Naive B cell (primary cell): ENCODE data around the gene GPATCH1. TPM values are rescaled to one million over a fixed set of nuclear protein-coding genes. Genes with fewer than 3 reads are reported as not detected.

Source experiments
- ATAC-seq, 2 donors: fragments of 150-1000 bp; cut with Tn5 transposase; 2 replicates each; pipeline ENCODE4 v1.10.0; 2021; ENCODE audit warnings: low read depth in 2 of 2, mild to moderate bottlenecking in 2 of 2, moderate library complexity in 2 of 2
- DNase-seq: peaks from one replicate; pipeline ENCODE4 v3.0.0; 2022
- H3K27ac Mint-ChIP-seq, 6 donors: one replicate each; pipeline ENCODE4 v1.8.0; 2020 to 2022; ENCODE audit warnings: mild to moderate bottlenecking in 6 of 6, mixed read lengths in 6 of 6, moderate library complexity in 5 of 6, inconsistent platforms in 2 of 6
- H3K27me3 Mint-ChIP-seq, 3 donors: one replicate each; pipeline ENCODE4 v1.8.0; 2021 to 2022; ENCODE audit warnings: mixed read lengths in 3 of 3, mild to moderate bottlenecking in 1 of 3
- H3K36me3 Mint-ChIP-seq, 2 donors: one replicate each; pipeline ENCODE4 v1.8.0; 2020 to 2022; ENCODE audit warnings: mixed read lengths in 2 of 2, inconsistent platforms in 1 of 2, mild to moderate bottlenecking in 1 of 2
- H3K4me1 Mint-ChIP-seq, 3 donors: one replicate each; pipeline ENCODE4 v1.8.0; 2020 to 2022; ENCODE audit warnings: mixed read lengths in 3 of 3, inconsistent platforms in 1 of 3, mild to moderate bottlenecking in 1 of 3, moderate library complexity in 1 of 3
- H3K4me3 Mint-ChIP-seq, 8 donors: one replicate each; pipeline ENCODE4 v1.8.0; 2020 to 2022; ENCODE audit warnings: mild to moderate bottlenecking in 8 of 8, mixed read lengths in 8 of 8, moderate library complexity in 8 of 8, inconsistent platforms in 2 of 8
- H3K9me3 Mint-ChIP-seq, 7 donors: one replicate each; pipeline ENCODE4 v1.8.0; 2020 to 2022; ENCODE audit warnings: mixed read lengths in 7 of 7, mild to moderate bottlenecking in 5 of 7, inconsistent platforms in 2 of 7, moderate library complexity in 1 of 7
- polyA plus RNA-seq, 6 donors: library from polyadenylated mRNA; unstranded; fragments of 300-500 nt; fragmentation: Illumina TruSeq; gene quantifications; one replicate each; pipeline ENCODE4 v1.2.3, GENCODE V29; 2021; ENCODE audit warnings: low read depth in 6 of 6

The GPATCH1 gene
- polyA plus RNA-seq, 6 donors from 2014 or later, result 1.5 to 8.1 (median 5.1) TPM

DNA sequence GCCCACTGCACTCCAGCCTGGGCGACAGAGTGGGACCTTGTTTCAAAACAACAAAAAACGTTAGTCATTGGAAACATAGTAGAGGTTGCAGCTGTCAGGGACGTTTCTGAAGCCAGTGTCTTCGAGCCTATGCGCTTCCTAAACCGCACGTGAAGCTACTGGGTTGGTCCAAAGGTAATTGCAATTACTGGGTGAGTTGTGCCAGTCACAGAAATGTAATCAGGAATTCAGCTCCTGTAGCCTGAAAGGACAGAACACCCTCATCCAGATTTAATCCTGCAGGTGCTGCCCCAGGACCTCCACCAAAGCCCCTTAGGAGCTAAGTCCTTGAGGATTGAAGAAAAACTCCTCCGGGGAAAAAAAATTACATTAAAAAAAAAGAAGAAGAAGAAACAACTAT, 13.9 kb upstream of the GPATCH1 start:
- peaks cover 0 to 3% (median 0%) of the 10 kb centered on the region in 7 donors for H3K9me3 Mint-ChIP-seq
- no peaks in the 10 kb centered on the region for H3K36me3 Mint-ChIP-seq
- ATAC-seq, result no peak
- peaks cover 4 to 15% (median 11%) of the 10 kb centered on the region in 3 donors for H3K4me1 Mint-ChIP-seq
- no peak overlapping the region for H3K27ac Mint-ChIP-seq
- H3K4me3 Mint-ChIP-seq, result peak overlapping the region in 2 of 8 donors; percentile 44 to 82
- H3K27me3 Mint-ChIP-seq, result peaks cover 0 to 29% (median 15%) of the 10 kb centered on the region in 3 donors
- DNase-seq, result no peak

GRCh38 chr19:33071887-33072286, 9.1 kb upstream of the GPATCH1 start:
- ATAC-seq (no peak), DNase-seq (no peak)
- H3K4me1 Mint-ChIP-seq, result no peaks in the 10 kb centered on the region
- no peak overlapping the region for H3K4me3 Mint-ChIP-seq
- peaks cover 0 to 17% (median 12%) of the 10 kb centered on the region in 3 donors for H3K27me3 Mint-ChIP-seq
- peak overlapping the region in 1 of 6 donors; percentile 71 for H3K27ac Mint-ChIP-seq
- H3K9me3 Mint-ChIP-seq, result no peaks in the 10 kb centered on the region
- H3K36me3 Mint-ChIP-seq, result no peaks in the 10 kb centered on the region

GRCh38 chr19:33075519-33075918, 5.5 kb upstream of the GPATCH1 start:
- H3K4me3 Mint-ChIP-seq, result peak overlapping the region in 1 of 8 donors; percentile 16

DNA sequence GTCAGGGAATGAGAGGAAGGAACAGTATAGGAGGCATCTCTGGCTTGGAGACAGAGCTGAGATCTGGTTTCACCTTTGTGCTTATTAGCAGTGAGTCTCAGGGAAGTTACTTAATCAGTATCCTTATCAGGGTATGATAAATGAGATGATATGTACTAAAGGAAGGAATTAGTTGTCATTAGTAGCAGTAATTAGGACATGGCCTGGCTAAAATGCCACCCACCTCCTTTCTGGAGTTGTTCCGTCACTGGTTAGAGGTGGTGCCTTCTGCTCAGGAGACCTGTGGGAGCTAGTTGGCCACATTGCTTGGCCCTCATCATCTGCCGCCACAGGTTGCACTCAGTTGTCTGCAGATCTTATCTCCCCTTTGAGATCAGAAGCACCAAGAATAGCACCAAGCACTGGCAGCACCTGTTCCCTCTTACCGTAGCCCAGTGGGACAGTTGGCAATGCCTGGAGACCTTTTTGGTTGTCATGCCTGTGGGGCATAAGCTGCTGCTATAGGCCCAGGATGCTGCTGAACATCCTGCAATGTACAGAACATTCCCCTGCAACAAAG, 4.7 kb downstream of the GPATCH1 start:
- Mint-ChIP-seq H3K4me1 (peaks cover 14 to 35% (median 23%) of the 10 kb centered on the region in 3 donors), H3K36me3 (peaks cover 14 to 21% of the 10 kb centered on the region in 2 donors), H3K9me3 (no peaks in the 10 kb centered on the region), H3K4me3 (peak overlapping the region in 1 of 8 donors; percentile 76), H3K27me3 (no peaks in the 10 kb centered on the region), H3K27ac (no peak overlapping the region)
- no peak for DNase-seq
- ATAC-seq, result no peak

More at GRCh38 chr19:33075519-33075918, 5.5 kb upstream of the GPATCH1 start:
- peaks cover 0 to 9% (median 6%) of the 10 kb centered on the region in 3 donors for H3K27me3 Mint-ChIP-seq
- ATAC-seq (no peak), DNase-seq (no peak)
- H3K9me3 Mint-ChIP-seq, result no peaks in the 10 kb centered on the region
- peaks cover 0 to 6% (median 2%) of the 10 kb centered on the region in 3 donors for H3K4me1 Mint-ChIP-seq
- no peaks in the 10 kb centered on the region for H3K36me3 Mint-ChIP-seq
- no peak overlapping the region for H3K27ac Mint-ChIP-seq

GRCh38 chr19:33086955-33087354, 6.0 kb downstream of the GPATCH1 start:
- peaks cover 2 to 22% (median 10%) of the 10 kb centered on the region in 3 donors for H3K4me1 Mint-ChIP-seq
- H3K36me3 Mint-ChIP-seq, result peaks cover 16 to 17% of the 10 kb centered on the region in 2 donors
- H3K4me3 Mint-ChIP-seq, result no peak overlapping the region
- ATAC-seq, result no peak
- no peak for DNase-seq
- H3K27me3 Mint-ChIP-seq, result no peaks in the 10 kb centered on the region
- H3K27ac Mint-ChIP-seq, result no peak overlapping the region
- no peaks in the 10 kb centered on the region for H3K9me3 Mint-ChIP-seq

DNA sequence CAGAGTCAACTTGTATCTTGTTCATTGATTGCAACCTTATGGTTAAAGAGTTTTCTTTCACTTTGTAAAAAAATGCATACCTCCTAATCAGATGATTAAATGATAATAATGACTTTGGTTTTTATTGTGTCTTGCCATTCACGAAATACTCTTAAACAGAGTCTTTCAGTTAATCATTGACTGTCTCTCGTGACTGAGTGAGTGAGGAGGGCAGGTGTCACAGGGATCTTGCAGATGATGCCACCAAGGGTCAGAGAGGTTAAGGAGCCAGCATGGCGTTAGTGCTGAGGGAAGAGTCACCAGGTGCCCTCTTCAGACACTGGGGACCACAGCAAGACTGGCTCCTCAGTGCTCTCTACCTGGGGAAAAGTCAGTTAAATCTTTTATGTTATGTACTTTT, 8.0 kb downstream of the GPATCH1 start:
- H3K36me3 Mint-ChIP-seq, result peaks cover 21 to 24% of the 10 kb centered on the region in 2 donors
- ATAC-seq, result no peak

GRCh38 chr19:33090179-33090578, 9.2 kb downstream of the GPATCH1 start:
- no peaks in the 10 kb centered on the region for H3K27me3 Mint-ChIP-seq
- no peaks in the 10 kb centered on the region for H3K9me3 Mint-ChIP-seq
- peaks cover 21 to 26% of the 10 kb centered on the region in 2 donors for H3K36me3 Mint-ChIP-seq
- ATAC-seq (no peak), DNase-seq (no peak)
- H3K4me1 Mint-ChIP-seq, result no peaks in the 10 kb centered on the region
- no peak overlapping the region for H3K4me3 Mint-ChIP-seq
- H3K27ac Mint-ChIP-seq, result no peak overlapping the region

More for the DNA sequence above, 8.0 kb downstream of the GPATCH1 start:
- Mint-ChIP-seq H3K27ac (peak overlapping the region in 1 of 6 donors; percentile 87), H3K4me1 (peaks cover 0 to 11% (median 7%) of the 10 kb centered on the region in 3 donors), H3K4me3 (no peak overlapping the region), H3K27me3 (no peaks in the 10 kb centered on the region), H3K9me3 (no peaks in the 10 kb centered on the region)
- no peak for DNase-seq

DNA sequence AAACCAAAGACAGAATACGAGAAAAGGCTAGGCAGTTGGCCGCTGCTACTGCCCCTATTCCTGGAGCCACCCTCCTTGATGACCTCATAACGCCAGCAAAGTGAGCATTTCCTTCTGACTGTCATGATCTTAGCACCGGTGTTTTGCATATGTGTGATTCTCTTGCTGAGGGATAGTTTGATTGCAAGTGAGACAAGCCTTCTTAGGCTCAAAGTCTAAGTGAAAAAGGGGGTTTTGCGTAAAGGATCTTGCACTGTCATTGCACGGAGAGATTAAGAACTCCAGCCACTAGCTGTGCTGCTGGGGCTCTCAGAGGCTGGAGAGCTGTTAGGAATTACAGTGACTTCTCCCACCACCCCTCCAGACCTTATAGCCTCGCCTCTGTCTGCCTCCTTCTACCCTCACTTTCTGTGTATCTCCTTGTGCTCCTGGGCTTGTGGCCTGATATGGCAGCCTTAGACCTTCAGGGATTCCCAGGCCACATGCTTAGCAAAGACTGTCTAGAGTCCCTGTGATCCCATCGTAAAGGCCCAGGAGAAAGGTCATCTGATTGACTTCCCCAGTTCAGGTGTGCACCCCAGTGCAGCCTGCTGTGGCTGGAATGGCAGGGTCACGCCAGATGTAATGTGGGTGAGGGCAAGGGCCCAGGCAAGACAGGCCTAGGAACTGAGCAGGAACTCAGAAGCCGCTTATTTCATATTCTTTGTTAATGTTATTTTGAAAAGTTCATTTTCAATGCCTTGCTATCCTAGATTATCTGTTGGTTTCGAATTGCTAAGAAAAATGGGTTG, 12.6 kb downstream of the GPATCH1 start:
- Mint-ChIP-seq H3K27me3 (no peaks in the 10 kb centered on the region), H3K4me3 (no peak overlapping the region), H3K9me3 (no peaks in the 10 kb centered on the region), H3K27ac (no peak overlapping the region), H3K36me3 (peaks cover 33 to 43% of the 10 kb centered on the region in 2 donors), H3K4me1 (peaks cover 0 to 3% (median 0%) of the 10 kb centered on the region in 3 donors)
- ATAC-seq, result no peak
- DNase-seq, result no peak

DNA sequence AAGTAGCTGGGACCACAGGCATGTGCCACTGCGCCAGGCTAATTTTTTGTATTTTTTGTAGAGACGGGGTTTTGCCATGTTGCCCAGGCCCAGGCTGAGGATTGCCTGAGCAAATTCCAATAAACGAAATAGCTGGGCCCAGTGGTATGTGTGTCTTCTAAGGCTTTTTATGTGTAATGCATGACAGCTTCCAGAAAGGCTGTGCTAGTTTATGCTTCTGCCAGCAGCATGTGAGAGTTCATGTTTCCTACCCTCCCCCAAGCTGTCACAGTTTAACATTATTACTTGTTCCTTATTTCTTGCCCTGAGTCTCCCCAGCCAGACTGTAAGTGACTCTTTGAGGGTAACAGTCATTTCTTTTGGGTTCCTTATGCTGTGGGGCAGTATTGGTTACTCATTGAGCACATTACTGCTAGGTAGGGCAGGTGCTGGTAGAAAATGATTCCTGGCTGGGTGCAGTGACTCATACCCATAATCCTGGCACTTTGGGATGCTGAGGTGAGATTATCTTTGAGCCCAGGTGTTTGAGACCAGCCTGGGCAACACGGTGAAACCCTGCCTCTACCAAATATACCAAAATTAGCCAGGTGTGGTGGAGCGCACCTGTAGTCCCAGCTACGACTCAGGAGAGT, 13.6 kb downstream of the GPATCH1 start:
- Mint-ChIP-seq H3K36me3 (peaks cover 26 to 41% of the 10 kb centered on the region in 2 donors), H3K9me3 (no peaks in the 10 kb centered on the region), H3K4me3 (no peak overlapping the region), H3K4me1 (peaks cover 0 to 3% (median 0%) of the 10 kb centered on the region in 3 donors), H3K27ac (no peak overlapping the region), H3K27me3 (no peaks in the 10 kb centered on the region)
- ATAC-seq (no peak), DNase-seq (no peak)

DNA sequence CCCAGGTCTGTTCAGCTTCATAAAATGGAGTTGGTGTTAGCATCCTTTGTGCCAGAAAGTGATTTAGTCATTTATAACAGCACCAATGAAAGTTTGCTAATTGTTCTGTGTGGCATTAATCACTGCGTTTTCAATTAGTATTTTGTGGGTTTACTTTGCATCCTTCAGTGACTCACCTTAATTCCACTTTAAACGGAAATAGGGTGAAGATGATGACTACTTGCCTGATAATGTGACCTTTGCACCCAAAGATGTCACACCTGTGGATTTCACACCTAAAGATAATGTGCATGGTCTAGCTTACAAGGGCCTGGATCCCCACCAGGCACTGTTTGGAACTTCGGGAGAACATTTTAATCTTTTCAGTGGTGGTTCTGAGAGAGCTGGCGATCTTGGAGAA, 15.0 kb downstream of the GPATCH1 start:
- DNase-seq, result no peak
- Mint-ChIP-seq H3K4me1 (peaks cover 0 to 3% (median 0%) of the 10 kb centered on the region in 3 donors), H3K27ac (no peak overlapping the region), H3K36me3 (peaks cover 21 to 32% of the 10 kb centered on the region in 2 donors), H3K9me3 (no peaks in the 10 kb centered on the region), H3K4me3 (peak overlapping the region in 1 of 8 donors; percentile 36), H3K27me3 (no peaks in the 10 kb centered on the region)
- no peak for ATAC-seq

- Mint-ChIP-seq H3K4me1 (peaks cover 0 to 3% (median 0%) of the 10 kb centered on the region in 3 donors), H3K4me3 (no peak overlapping the region), H3K36me3 (peaks cover 29 to 37% of the 10 kb centered on the region in 2 donors), H3K9me3 (no peaks in the 10 kb centered on the region), H3K27ac (no peak overlapping the region), H3K27me3 (no peaks in the 10 kb centered on the region)
- DNase-seq, result no peak
- no peak for ATAC-seq
Observed at GRCh38 chr19:33098055-33098534, 17.1 kb downstream of the GPATCH1 start.

- Mint-ChIP-seq H3K36me3 (peaks cover 31 to 36% of the 10 kb centered on the region in 2 donors), H3K9me3 (no peaks in the 10 kb centered on the region), H3K4me3 (no peak overlapping the region), H3K27me3 (no peaks in the 10 kb centered on the region), H3K4me1 (peaks cover 0 to 3% (median 0%) of the 10 kb centered on the region in 3 donors), H3K27ac (no peak overlapping the region)
- ATAC-seq (no peak), DNase-seq (no peak)
Observed at GRCh38 chr19:33100894-33101644, 20.1 kb downstream of the GPATCH1 start.

DNA sequence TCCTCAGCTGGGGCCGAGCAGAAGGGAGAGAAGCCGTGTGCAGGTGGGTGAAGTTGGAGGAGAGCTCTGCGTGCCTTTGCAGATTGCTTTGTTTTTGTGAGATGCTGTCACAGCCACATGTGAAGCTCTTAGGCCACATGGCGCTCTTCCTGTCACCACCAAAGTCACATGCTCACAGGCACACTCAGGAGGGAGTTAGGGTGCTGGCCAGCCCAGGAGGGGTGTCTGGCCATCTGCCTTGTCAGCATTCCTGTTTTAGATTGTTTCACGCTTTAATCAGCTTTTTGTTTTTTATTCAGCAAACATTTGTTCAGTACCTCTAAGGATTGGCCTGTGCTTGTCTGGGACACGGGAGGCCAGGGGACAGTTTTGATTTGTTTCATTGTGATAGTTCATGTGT, 21.9 kb downstream of the GPATCH1 start:
- Mint-ChIP-seq H3K9me3 (no peaks in the 10 kb centered on the region), H3K27ac (no peak overlapping the region), H3K4me3 (no peak overlapping the region), H3K27me3 (no peaks in the 10 kb centered on the region), H3K36me3 (peaks cover 26 to 28% of the 10 kb centered on the region in 2 donors), H3K4me1 (no peaks in the 10 kb centered on the region)
- DNase-seq (no peak), ATAC-seq (no peak)
